ENCODE results near the gene SYNGR1. TPM values are rescaled to one million over a fixed set of nuclear protein-coding genes. Genes with fewer than 3 reads are reported as not detected.

SYNGR1 gene
- polyA plus RNA-seq, 2 of the 4 experiments (the other 2 are of a cell fraction) = 6.7 to 14.5 TPM

GRCh38 chr22:39312410-39312809, 37.4 kb upstream of the SYNGR1 start:
- Histone ChIP-seq H3K4me1 (peaks cover 76% of the 10 kb centered on the region), H3K4me3 (no peak overlapping the region), H3K4me2 (no peak overlapping the region), H3K27ac (0 out of 6 replicates have a peak overlapping the region, but pooled peaks of 1 of the 2 experiments have one; percentile 54), H3K9me3 (no peaks in the 10 kb centered on the region)
- FAIRE-seq (no peak), ATAC-seq (no peak), DNase-seq (ENCODE audit: low read depth in 1 of 2, low spot score in 1 of 2) (no peak)
- WGBS (ENCODE audit: missing lambda C conversion rate) = 65% methylated on average over 5 of the region's 5 CpGs
- ChIA-PET POLR2A (no interaction called here), CTCF (interaction anchor here (0.7 to 4.6 kb wide), 5 partner anchors 8 to 177 kb away, joined by 3 to 96 read pairs (median 3); no protein-coding TSS in a partner anchor)
- TF ChIP-seq POLR2AphosphoS2 (conservative IDR thresholded peaks at IDR 0.05; ENCODE audit: low read length) (0 out of 2 replicates have a peak, but pooled peaks have one; percentile 11), EHMT2 (IDR thresholded peaks at IDR 0.05; ENCODE audit: low read depth) (no peak)

- WGBS (ENCODE audit: missing lambda C conversion rate) = 87% methylated on average over 17 of the region's 20 CpGs
- no peak overlapping the region for H3K4me3 ChIP-seq
- peak overlapping the region; percentile 97; the same call in 2 of the 3 replicates for H3K4me2 ChIP-seq
- DNase-seq (ENCODE audit: low read depth in 1 of 2, low spot score in 1 of 2) = no peak
- H3K4me1 ChIP-seq = peaks cover 68% of the 10 kb centered on the region
- ChIA-PET POLR2A (no interaction called here), CTCF (interaction anchor here (0.8 to 6.6 kb wide), 6 partner anchors 9 to 278 kb away, joined by 3 to 96 read pairs (median 4); no protein-coding TSS in a partner anchor)
- ATAC-seq = no peak
- H3K27ac ChIP-seq = peak overlapping the region in 1 of 2 experiments; percentile 54; a peak in 2 of 6 replicates
- FAIRE-seq = no peak
- TF ChIP-seq RARB (CRISPR knock-in tag; IDR thresholded peaks at IDR 0.05) (no peak), CHD4 (IDR thresholded peaks at IDR 0.05; ENCODE audit: borderline replicate concordance) (no peak), ZC3H11A (IDR thresholded peaks at IDR 0.05) (no peak), SREBF2 (IDR thresholded peaks at IDR 0.05) (no peak), KDM1A (IDR thresholded peaks at IDR 0.05; ENCODE audit: low read depth) (no peak), REST (IDR thresholded peaks at IDR 0.05) (no peak), USF2 (IDR thresholded peaks at IDR 0.05) (no peak), MAZ (IDR thresholded peaks at IDR 0.05; ENCODE audit: borderline replicate concordance, low read depth, low read length) (no peak), TP53 (CRISPR knock-in tag; IDR thresholded peaks at IDR 0.05) (no peak)
- H3K9me3 ChIP-seq = no peaks in the 10 kb centered on the region
These were observed 36.4 kb upstream of the SYNGR1 start for GRCh38 chr22:39313258-39314001.

GRCh38 chr22:39314251-39314971, 35.4 kb upstream of the SYNGR1 start:
- ChIA-PET POLR2A (no interaction called here), CTCF (interaction anchor here (0.8 to 6.6 kb wide), 8 partner anchors 50 to 277 kb away, joined by 3 to 70 read pairs (median 6); partner anchors contain the start of gene PDGFB)
- FAIRE-seq (no peak), DNase-seq (ENCODE audit: low read depth in 1 of 2, low spot score in 1 of 2) (no peak), ATAC-seq (no peak)
- H3K9me3 ChIP-seq = no peaks in the 10 kb centered on the region
- peaks cover 61% of the 10 kb centered on the region for H3K4me1 ChIP-seq
- peak overlapping the region; percentile 99; the same call in 1 of the 3 replicates for H3K4me3 ChIP-seq
- WGBS (ENCODE audit: missing lambda C conversion rate) = 88% methylated on average over 10 of the region's 14 CpGs
- H3K27ac ChIP-seq = peak overlapping the region in 1 of 2 experiments; percentile 97; a peak in 2 of 6 replicates
- TF ChIP-seq TP53 (CRISPR knock-in tag; IDR thresholded peaks at IDR 0.05) = no peak
- TF ChIP-seq BCL3 (IDR thresholded peaks at IDR 0.05) = no peak
- no peak for TF ChIP-seq FOSB (CRISPR knock-in tag; IDR thresholded peaks at IDR 0.05)
- no peak for TF ChIP-seq RFX5 (IDR thresholded peaks at IDR 0.05)
- no peak for TF ChIP-seq EHMT2 (IDR thresholded peaks at IDR 0.05; ENCODE audit: low read depth)
- TF ChIP-seq SREBF2 (IDR thresholded peaks at IDR 0.05) = no peak
- TF ChIP-seq TFCP2L1 (CRISPR knock-in tag; IDR thresholded peaks at IDR 0.05) = no peak
- no peak for TF ChIP-seq RNF2 (IDR thresholded peaks at IDR 0.05; ENCODE audit: borderline replicate concordance, low read depth)
- peak overlapping the region; percentile 97 for H3K4me2 ChIP-seq

Measured in A549 (cell line).